ENCODE data around the gene ADCY6.

The ADCY6 gene

GRCh38 chr12:48781750-48782456, 7.0 kb downstream of the ADCY6 start:
- Mint-ChIP-seq H3K4me3 (no peak overlapping the region), H3K9me3 (no peaks in the 10 kb centered on the region), H3K4me1 (ENCODE audit: low read depth) (no peaks in the 10 kb centered on the region), H3K27ac (no peak overlapping the region), H3K27me3 (peaks cover 24% of the 10 kb centered on the region), H3K36me3 (ENCODE audit: low read depth) (no peaks in the 10 kb centered on the region)
- no peak for DNase-seq

DNA sequence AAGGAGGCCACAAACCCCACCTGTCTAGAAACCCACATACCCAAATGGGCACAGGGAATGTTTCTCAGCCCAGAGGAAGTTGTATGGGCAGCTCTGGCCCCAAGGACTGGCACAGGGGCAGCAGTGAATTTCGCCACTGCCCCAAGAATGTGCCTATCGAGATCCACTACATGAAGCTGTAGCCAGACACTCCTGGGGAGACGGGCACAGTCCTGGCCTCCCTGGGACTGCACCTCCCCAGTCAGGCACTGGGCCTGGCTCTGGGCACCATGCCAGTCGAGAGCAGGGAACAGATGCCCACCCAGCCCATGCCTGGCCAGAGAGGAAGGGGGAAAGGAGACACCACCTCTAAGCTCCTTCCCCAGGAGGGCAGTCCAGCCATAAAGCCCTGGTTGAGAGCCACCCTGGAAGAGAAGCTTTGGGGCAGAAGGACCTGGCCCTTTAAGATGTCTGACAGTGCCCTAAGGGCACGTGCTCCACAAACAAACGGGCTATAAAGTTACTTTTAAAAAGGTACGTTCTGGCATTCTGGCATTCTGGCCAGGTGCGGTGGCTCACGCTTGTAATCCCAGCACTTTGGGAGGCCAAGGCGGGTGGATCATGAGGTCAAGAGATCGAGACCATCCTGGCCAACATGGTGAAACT, 8.4 kb downstream of the ADCY6 start:
- no peak for DNase-seq
- Mint-ChIP-seq H3K27me3 (peaks cover 10% of the 10 kb centered on the region), H3K36me3 (ENCODE audit: low read depth) (no peaks in the 10 kb centered on the region), H3K27ac (no peak overlapping the region), H3K9me3 (no peaks in the 10 kb centered on the region), H3K4me1 (ENCODE audit: low read depth) (no peaks in the 10 kb centered on the region), H3K4me3 (no peak overlapping the region)

DNA sequence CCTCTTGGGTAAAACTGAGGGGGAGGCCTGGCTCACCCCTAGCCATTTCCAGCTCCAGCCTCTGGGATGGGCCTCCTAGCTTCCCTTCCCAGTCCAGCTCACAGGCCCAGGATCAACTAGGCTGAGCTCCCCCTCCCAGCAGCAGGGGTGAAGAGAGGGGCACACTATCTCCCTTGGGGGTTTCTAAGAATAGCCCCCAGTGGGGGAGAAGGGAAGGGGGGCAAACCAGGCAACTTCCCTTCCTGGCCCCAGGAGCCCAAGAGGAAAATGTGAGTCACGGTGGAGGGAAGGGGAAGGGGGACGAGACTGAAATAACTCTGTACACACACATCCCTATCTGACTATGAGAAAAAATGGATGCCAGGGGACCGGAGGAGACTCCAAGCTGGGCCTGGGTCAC, 9.0 kb downstream of the ADCY6 start:
- Mint-ChIP-seq H3K27ac (no peak overlapping the region), H3K4me1 (ENCODE audit: low read depth) (no peaks in the 10 kb centered on the region)

DNA sequence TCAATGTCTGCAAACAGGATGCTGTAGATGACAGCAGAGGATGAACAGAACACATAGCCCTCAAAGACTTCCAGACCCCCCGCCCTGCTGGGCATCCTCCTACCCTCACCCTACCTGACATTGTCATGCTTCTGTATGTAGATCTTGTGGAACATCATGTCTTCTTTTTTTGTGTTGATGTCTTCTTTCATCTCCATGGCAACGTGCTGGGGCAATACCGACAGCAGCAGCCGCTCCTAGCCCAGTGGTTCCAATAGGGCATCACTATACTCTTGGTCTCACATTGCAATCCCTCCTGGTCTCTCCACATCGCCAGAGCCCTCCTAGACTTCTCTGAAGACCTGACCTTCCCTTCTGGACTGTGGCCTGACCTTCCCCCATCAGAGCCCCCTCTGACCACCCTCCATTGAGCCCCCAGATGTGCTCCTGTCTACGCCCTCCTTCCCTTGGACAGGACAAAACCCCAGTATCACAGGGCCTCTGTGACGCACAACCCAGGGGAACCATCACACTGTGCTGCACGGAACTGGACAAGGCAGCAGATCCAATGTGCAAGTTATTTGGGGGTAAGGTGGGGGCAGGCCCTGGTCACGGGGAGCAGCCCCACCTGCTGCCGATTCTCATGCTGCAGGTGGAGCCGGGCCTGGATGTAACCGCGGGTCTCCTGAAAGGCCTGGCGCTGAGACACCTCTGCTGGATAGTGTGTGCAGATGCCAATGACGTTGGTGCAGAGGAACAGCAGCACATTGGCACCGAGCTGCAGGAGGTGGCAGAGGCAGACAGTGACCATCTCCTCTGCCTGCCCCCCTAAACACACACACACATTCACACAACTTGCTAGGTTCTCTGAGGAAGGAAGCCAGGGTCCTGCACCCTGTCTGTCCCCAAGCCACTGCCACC, 11.1 kb downstream of the ADCY6 start:
- DNase-seq: no peak
- Mint-ChIP-seq H3K27me3 (no peaks in the 10 kb centered on the region), H3K27ac (no peak overlapping the region), H3K36me3 (ENCODE audit: low read depth) (no peaks in the 10 kb centered on the region), H3K4me1 (ENCODE audit: low read depth) (no peaks in the 10 kb centered on the region), H3K4me3 (no peak overlapping the region), H3K9me3 (no peaks in the 10 kb centered on the region)

More for the DNA sequence above, 9.0 kb downstream of the ADCY6 start:
- no peak for DNase-seq
- Mint-ChIP-seq H3K27me3 (peaks cover 5% of the 10 kb centered on the region), H3K9me3 (no peaks in the 10 kb centered on the region), H3K36me3 (ENCODE audit: low read depth) (no peaks in the 10 kb centered on the region), H3K4me3 (no peak overlapping the region)

DNA sequence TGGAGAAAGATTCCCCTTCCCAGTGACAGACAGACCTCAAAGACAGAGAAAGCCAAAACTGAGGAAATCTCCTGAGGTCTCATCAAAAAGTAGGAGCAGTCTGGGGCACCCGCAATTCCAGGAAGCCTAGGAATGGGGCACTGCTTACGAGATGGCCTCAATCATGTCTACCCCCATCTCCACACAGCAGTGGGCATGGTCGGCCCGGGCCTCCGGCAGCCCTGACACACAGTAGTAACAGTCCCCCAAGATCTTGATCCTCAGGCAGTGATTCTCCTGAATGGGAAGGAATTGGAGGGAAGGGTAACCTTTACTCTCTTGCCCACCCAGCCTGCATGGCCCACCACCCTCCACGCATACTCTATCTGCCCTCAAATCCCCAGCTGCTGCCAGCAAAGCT, 11.9 kb downstream of the ADCY6 start:
- H3K27ac Mint-ChIP-seq: no peak overlapping the region
- DNase-seq: no peak
- no peak overlapping the region for H3K4me3 Mint-ChIP-seq
- no peaks in the 10 kb centered on the region for H3K4me1 Mint-ChIP-seq (ENCODE audit: low read depth)
- H3K27me3 Mint-ChIP-seq: no peaks in the 10 kb centered on the region
- H3K9me3 Mint-ChIP-seq: no peaks in the 10 kb centered on the region
- H3K36me3 Mint-ChIP-seq (ENCODE audit: low read depth): no peaks in the 10 kb centered on the region

- H3K4me3 Mint-ChIP-seq: no peak overlapping the region
- H3K36me3 Mint-ChIP-seq (ENCODE audit: low read depth): no peaks in the 10 kb centered on the region
- H3K27me3 Mint-ChIP-seq: no peaks in the 10 kb centered on the region
- no peaks in the 10 kb centered on the region for H3K9me3 Mint-ChIP-seq
- H3K4me1 Mint-ChIP-seq (ENCODE audit: low read depth): no peaks in the 10 kb centered on the region
- no peak overlapping the region for H3K27ac Mint-ChIP-seq
- no peak for DNase-seq
These were observed 12.8 kb downstream of the ADCY6 start for GRCh38 chr12:48775991-48776649.

DNA sequence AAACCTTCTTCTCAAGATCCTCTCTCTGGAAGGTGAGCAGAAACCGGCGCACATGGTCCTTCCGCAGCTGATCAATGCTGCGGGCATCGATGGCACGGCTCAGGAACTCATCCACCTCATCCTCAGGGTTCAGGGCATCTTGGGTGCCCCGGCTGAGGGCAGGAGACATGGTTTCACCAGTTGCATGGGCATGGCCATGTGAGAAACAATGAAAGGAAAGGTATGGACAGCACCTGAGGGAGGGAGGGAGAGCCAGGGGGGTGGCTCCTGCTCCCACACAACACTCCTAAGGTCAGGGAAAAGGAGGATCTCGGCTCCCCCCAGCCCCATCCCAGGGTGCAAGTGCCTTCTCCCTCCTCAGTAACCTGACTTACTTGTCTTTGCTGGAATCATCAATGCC, 13.6 kb downstream of the ADCY6 start:
- no peaks in the 10 kb centered on the region for H3K9me3 Mint-ChIP-seq
- H3K4me3 Mint-ChIP-seq: no peak overlapping the region
- no peak for DNase-seq
- no peak overlapping the region for H3K27ac Mint-ChIP-seq
- no peaks in the 10 kb centered on the region for H3K27me3 Mint-ChIP-seq
- H3K4me1 Mint-ChIP-seq (ENCODE audit: low read depth): no peaks in the 10 kb centered on the region
- H3K36me3 Mint-ChIP-seq (ENCODE audit: low read depth): no peaks in the 10 kb centered on the region

DNA sequence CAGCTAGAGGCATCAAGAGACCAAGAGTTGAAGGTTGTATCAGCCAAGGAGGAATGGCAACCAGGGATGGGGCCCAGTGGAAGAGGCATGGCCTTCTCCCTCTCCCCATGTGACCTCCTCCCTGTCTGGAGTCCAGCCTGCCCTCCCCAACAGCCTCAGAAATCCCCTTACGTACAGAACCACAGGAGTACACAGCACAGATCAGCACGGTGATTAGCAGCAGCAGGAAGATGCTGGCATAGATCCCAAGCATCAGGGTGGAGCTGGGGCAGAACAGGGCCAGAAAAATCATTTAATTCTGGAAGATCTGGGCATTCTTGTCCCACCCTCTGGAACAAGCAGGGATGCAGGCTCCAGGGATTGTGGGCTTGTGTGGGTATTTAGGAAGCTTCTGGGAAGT, 14.4 kb downstream of the ADCY6 start:
- Mint-ChIP-seq H3K4me1 (ENCODE audit: low read depth) (no peaks in the 10 kb centered on the region), H3K27me3 (no peaks in the 10 kb centered on the region), H3K9me3 (no peaks in the 10 kb centered on the region), H3K27ac (no peak overlapping the region), H3K36me3 (ENCODE audit: low read depth) (no peaks in the 10 kb centered on the region), H3K4me3 (no peak overlapping the region)
- DNase-seq: no peak

- H3K27ac Mint-ChIP-seq: no peak overlapping the region
- DNase-seq: no peak
- H3K4me1 Mint-ChIP-seq (ENCODE audit: low read depth): no peaks in the 10 kb centered on the region
- H3K27me3 Mint-ChIP-seq: no peaks in the 10 kb centered on the region
- no peaks in the 10 kb centered on the region for H3K9me3 Mint-ChIP-seq
- no peaks in the 10 kb centered on the region for H3K36me3 Mint-ChIP-seq (ENCODE audit: low read depth)
- no peak overlapping the region for H3K4me3 Mint-ChIP-seq
These were observed 15.2 kb downstream of the ADCY6 start for GRCh38 chr12:48773686-48774085.

- Mint-ChIP-seq H3K36me3 (ENCODE audit: low read depth) (no peaks in the 10 kb centered on the region), H3K9me3 (no peaks in the 10 kb centered on the region), H3K4me1 (ENCODE audit: low read depth) (no peaks in the 10 kb centered on the region), H3K27me3 (no peaks in the 10 kb centered on the region), H3K4me3 (no peak overlapping the region), H3K27ac (no peak overlapping the region)
- no peak for DNase-seq
These were observed 17.2 kb downstream of the ADCY6 start for GRCh38 chr12:48771588-48772112.

GRCh38 chr12:48770756-48771155, 18.1 kb downstream of the ADCY6 start:
- Mint-ChIP-seq H3K27me3 (no peaks in the 10 kb centered on the region), H3K27ac (no peak overlapping the region), H3K36me3 (ENCODE audit: low read depth) (no peaks in the 10 kb centered on the region), H3K9me3 (no peaks in the 10 kb centered on the region), H3K4me3 (no peak overlapping the region), H3K4me1 (ENCODE audit: low read depth) (peaks cover 7% of the 10 kb centered on the region)
- no peak for DNase-seq

- peaks cover 5% of the 10 kb centered on the region for H3K27me3 Mint-ChIP-seq
- no peak overlapping the region for H3K27ac Mint-ChIP-seq
- no peak overlapping the region for H3K4me3 Mint-ChIP-seq
- H3K4me1 Mint-ChIP-seq (ENCODE audit: low read depth): peaks cover 11% of the 10 kb centered on the region
- H3K36me3 Mint-ChIP-seq (ENCODE audit: low read depth): no peaks in the 10 kb centered on the region
- no peaks in the 10 kb centered on the region for H3K9me3 Mint-ChIP-seq
- DNase-seq: no peak
These were observed 20.2 kb downstream of the ADCY6 start for GRCh38 chr12:48768736-48769135.

DNA sequence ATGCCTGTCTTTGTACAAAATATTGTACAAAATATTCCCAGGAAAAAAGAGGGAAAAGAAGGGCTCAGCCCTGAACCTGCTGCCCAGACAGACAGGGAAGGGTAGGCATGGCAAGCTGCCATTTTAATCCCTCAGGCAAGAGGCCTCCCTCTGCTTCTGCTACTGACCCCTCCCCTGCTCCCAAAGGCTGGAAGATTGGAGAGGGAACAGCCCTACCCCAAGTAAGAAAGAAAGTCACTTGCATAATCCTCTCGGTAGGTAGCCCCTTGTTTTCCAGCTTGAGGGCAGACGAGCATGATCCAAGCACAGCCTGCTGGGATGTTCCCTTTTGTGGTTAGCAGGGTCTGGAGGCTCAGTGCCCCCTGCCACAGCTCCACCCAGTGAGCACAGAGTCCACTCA, 20.7 kb downstream of the ADCY6 start:
- peaks cover 11% of the 10 kb centered on the region for H3K4me1 Mint-ChIP-seq (ENCODE audit: low read depth)
- no peak for DNase-seq
- no peak overlapping the region for H3K4me3 Mint-ChIP-seq
- H3K27me3 Mint-ChIP-seq: peaks cover 5% of the 10 kb centered on the region
- H3K36me3 Mint-ChIP-seq (ENCODE audit: low read depth): no peaks in the 10 kb centered on the region
- no peak overlapping the region for H3K27ac Mint-ChIP-seq
- no peaks in the 10 kb centered on the region for H3K9me3 Mint-ChIP-seq

DNA sequence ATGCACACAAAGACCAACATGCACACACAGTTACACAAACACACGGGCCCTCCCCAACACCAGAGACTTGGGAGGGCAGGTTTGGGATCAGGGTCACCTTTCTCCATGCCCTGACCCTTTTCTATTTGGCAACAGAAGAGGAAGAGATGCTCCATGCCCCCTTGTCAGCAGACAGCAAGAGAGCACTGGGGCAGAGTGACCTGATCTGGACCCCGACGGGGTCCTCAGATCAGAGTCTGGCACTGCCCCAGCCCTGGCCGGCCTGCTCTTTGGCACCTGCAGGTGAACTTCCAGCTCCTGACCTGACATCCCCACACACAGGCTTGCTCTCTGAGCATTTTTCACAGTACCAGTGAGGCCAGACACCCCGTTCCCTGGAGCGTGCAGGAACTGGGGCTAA, 21.4 kb downstream of the ADCY6 start:
- Mint-ChIP-seq H3K27me3 (peaks cover 5% of the 10 kb centered on the region), H3K9me3 (no peaks in the 10 kb centered on the region), H3K27ac (no peak overlapping the region), H3K4me1 (ENCODE audit: low read depth) (peaks cover 11% of the 10 kb centered on the region), H3K4me3 (no peak overlapping the region), H3K36me3 (ENCODE audit: low read depth) (no peaks in the 10 kb centered on the region)
- DNase-seq: no peak

Data from activated T-cell treated with anti-CD3 and anti-CD28 coated beads, Interleukin-2, amount 50 U/mL, for 24 hours (primary cell).